OCI-LY1 (cell line): ENCODE data around the gene PNN.
"Not testable (repeated sequence)": the region's sequence is repeated elsewhere in the genome, so short reads cannot be mapped to it uniquely, and the experiment has no call there.

Experiments used
- H2AFZ ChIP-seq: fragments of 200-600 bp; sonication (generic), shearing (Covaris generic); 2 replicates; pipeline ENCODE4 v1.6.0; 2014; ENCODE audit warnings: antibody characterized with exemption, mild to moderate bottlenecking, low read length
- H3F3A ChIP-seq: fragments of 200-600 bp; sonication (generic), shearing (Covaris generic); 2 replicates; pipeline ENCODE4 v1.6.0; 2014; ENCODE audit warnings: mild to moderate bottlenecking, antibody characterized with exemption, low read length, moderate library complexity; ENCODE audit not compliant: insufficient read depth
- H3K27ac ChIP-seq: fragments of 200-600 bp; sonication (generic); 2 replicates; pipeline ENCODE4 v1.5.1; 2014; ENCODE audit warnings: low read length, mixed run types, mild to moderate bottlenecking, low read depth; ENCODE audit not compliant: poor library complexity, severe bottlenecking
- H3K27me3 ChIP-seq: fragments of 200-600 bp; sonication (generic); 2 replicates; pipeline ENCODE4 v1.6.0; 2014; ENCODE audit warnings: antibody characterized with exemption, mild to moderate bottlenecking, low read length, moderate library complexity; ENCODE audit not compliant: insufficient read depth
- H3K36me3 ChIP-seq: fragments of 200-600 bp; sonication (generic); 2 replicates; pipeline ENCODE4 v1.6.1; 2014; ENCODE audit warnings: mild to moderate bottlenecking, antibody characterized with exemption, low read length, moderate library complexity, mixed read lengths; ENCODE audit not compliant: insufficient read depth
- H3K4me1 ChIP-seq: fragments of 200-600 bp; sonication (generic); 2 replicates; pipeline ENCODE4 v1.5.1; 2014; ENCODE audit warnings: mild to moderate bottlenecking, low read length, moderate library complexity; ENCODE audit not compliant: insufficient read depth, severe bottlenecking
- H3K4me2 ChIP-seq: fragments of 200-600 bp; sonication (generic), shearing (Covaris generic); 2 replicates; pipeline ENCODE4 v1.6.1; 2014; ENCODE audit warnings: low read length
- H3K4me3 ChIP-seq: fragments of 200-600 bp; sonication (generic); 2 replicates; pipeline ENCODE4 v1.5.1; 2014; ENCODE audit warnings: low read length, low read depth, mild to moderate bottlenecking, mixed read lengths; ENCODE audit not compliant: poor library complexity, severe bottlenecking
- H3K79me2 ChIP-seq: fragments of 200-600 bp; shearing (Covaris generic); 2 replicates; pipeline ENCODE4 v1.6.1; 2016; ENCODE audit warnings: mixed run types, low read length, mixed read lengths; ENCODE audit not compliant: insufficient read depth
- H3K9ac ChIP-seq: fragments of 200-600 bp; sonication (generic), shearing (Covaris generic); 2 replicates; pipeline ENCODE4 v1.6.1; 2014; ENCODE audit warnings: mild to moderate bottlenecking, low read length, mixed read lengths
- H3K9me2 ChIP-seq: fragments of 200-600 bp; sonication (generic), shearing (Covaris generic); 2 replicates; pipeline ENCODE4 v1.6.1; 2014; ENCODE audit warnings: low read depth, mild to moderate bottlenecking, low read length, mixed read lengths
- H3K9me3 ChIP-seq: fragments of 200-600 bp; shearing (Covaris generic); 2 replicates; pipeline ENCODE4 v1.6.1; 2014; ENCODE audit warnings: low read length, mixed read lengths
- H4K20me1 ChIP-seq: fragments of 200-600 bp; sonication (generic), shearing (Covaris generic); 2 replicates; pipeline ENCODE4 v1.6.0; 2016; ENCODE audit warnings: mild to moderate bottlenecking, low read length; ENCODE audit not compliant: insufficient read depth
- CTCF ChIP-seq: fragments of 200-600 bp; sonication (generic), shearing (Covaris generic); IDR thresholded peaks from 2 replicates; pipeline ENCODE4 v1.5.1; 2017; ENCODE audit warnings: mild to moderate bottlenecking, antibody characterized with exemption, low read length, moderate library complexity, mixed read lengths
- EZH2 ChIP-seq: fragments of 200-600 bp; sonication (generic), shearing (Covaris generic); IDR thresholded peaks from 2 replicates; pipeline ENCODE4 v1.8.0; 2017; ENCODE audit warnings: borderline replicate concordance, mixed run types, mild to moderate bottlenecking, antibody characterized with exemption, low read length, moderate library complexity, mixed read lengths

PNN gene

DNA sequence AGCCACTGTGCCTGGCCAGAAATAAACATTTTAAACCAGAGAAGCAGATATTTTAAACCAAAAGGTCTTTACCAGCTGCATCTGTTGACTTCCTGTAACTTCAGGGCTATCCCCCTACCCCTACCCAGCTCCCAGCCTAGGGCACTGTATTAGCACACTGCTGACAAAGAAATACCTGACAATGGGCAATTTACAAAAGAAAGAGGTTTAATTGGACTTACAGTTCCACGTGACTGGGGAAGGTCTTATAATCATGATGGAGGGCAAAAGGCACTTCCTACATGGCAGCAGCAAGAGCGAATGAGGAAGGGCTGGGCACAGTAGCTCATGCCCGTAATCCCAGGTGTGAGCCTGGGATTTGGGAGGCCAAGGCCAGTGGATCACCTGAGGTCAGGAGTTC lies 34.9 kb upstream of the PNN start:
- no peaks in the 10 kb centered on the region for H3K4me1 ChIP-seq
- H3K9ac ChIP-seq = no peak overlapping the region
- H3K9me3 ChIP-seq = no peaks in the 10 kb centered on the region
- no peaks in the 10 kb centered on the region for H3F3A ChIP-seq
- no peak overlapping the region for H3K4me2 ChIP-seq
- no peak overlapping the region for H3K27ac ChIP-seq
- H3K36me3 ChIP-seq = peaks cover 55% of the 10 kb centered on the region
- TF ChIP-seq EZH2 (no peak), CTCF (no peak)
- no peak overlapping the region for H2AFZ ChIP-seq
- no peaks in the 10 kb centered on the region for H3K27me3 ChIP-seq
- no peak overlapping the region for H3K4me3 ChIP-seq
- no peaks in the 10 kb centered on the region for H3K79me2 ChIP-seq
- no peaks in the 10 kb centered on the region for H3K9me2 ChIP-seq
- H4K20me1 ChIP-seq = no peaks in the 10 kb centered on the region

DNA sequence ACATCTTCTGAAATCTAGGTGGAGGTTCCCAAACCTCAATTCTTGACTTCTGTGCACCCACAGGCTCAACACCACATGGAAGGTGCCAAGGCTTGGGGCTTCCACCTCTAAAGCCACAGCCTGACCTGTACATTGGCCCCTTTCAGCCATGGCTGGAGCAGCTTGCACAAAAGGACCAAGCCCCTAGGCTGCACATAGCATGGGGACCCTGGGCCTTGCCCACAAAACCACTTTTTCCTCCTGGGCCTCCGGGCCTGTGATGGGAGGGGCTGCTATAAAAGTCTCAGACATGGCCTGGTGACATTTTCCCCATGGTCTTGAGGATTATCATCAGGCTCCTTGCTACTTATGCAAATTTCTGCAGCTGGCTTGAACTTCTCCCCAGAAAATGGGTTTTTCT lies 33.4 kb upstream of the PNN start:
- not testable (repeated sequence) for H2AFZ ChIP-seq, H3K9me3 ChIP-seq, H3K9ac ChIP-seq, H3K4me3 ChIP-seq, H3F3A ChIP-seq, H3K27me3 ChIP-seq, H4K20me1 ChIP-seq, H3K79me2 ChIP-seq, H3K27ac ChIP-seq, H3K9me2 ChIP-seq, H3K4me2 ChIP-seq, H3K4me1 ChIP-seq
- H3K36me3 ChIP-seq = peaks cover 42% of the 10 kb centered on the region

DNA sequence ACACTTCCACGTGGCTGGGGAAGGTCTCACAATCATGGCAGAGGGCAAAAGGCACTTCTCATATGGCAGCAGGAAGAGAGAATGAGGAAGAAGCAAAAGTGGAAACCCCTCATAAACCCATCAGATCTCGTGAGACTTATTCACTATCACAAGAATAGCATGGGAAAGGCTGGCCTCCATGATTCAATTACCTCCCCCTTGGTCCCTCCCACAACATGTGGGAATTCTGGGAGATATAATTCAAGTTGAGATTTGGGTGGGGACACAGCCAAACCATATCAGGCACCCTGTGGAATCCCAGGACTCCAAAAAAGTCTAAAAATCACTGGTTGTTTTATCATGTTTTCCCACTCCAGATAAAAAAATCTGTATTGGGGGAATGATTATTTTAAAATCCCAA lies 31.8 kb upstream of the PNN start:
- not testable (repeated sequence) for H3K79me2 ChIP-seq, H3F3A ChIP-seq, H3K9me3 ChIP-seq, H3K9ac ChIP-seq, H3K4me3 ChIP-seq, H3K4me1 ChIP-seq, H2AFZ ChIP-seq, H3K9me2 ChIP-seq, H3K27me3 ChIP-seq, H3K4me2 ChIP-seq, H4K20me1 ChIP-seq, H3K27ac ChIP-seq
- peaks cover 33% of the 10 kb centered on the region for H3K36me3 ChIP-seq

GRCh38 chr14:39145266-39145966 lies 29.6 kb upstream of the PNN start:
- Histone ChIP-seq H3K9me3 (no peaks in the 10 kb centered on the region), H3K27me3 (no peaks in the 10 kb centered on the region), H3K79me2 (no peaks in the 10 kb centered on the region), H3K4me3 (no peak overlapping the region), H3K9me2 (no peaks in the 10 kb centered on the region), H3K27ac (no peak overlapping the region), H2AFZ (no peak overlapping the region), H3F3A (no peaks in the 10 kb centered on the region), H4K20me1 (no peaks in the 10 kb centered on the region), H3K36me3 (peaks cover 36% of the 10 kb centered on the region), H3K4me2 (no peak overlapping the region), H3K4me1 (no peaks in the 10 kb centered on the region), H3K9ac (no peak overlapping the region)
- TF ChIP-seq CTCF = no peak
- TF ChIP-seq EZH2 = no peak
